Naive thymus-derived CD4-positive, alpha-beta T cell (primary cell): ENCODE data around the gene WDR49. TPM values are rescaled to one million over a fixed set of nuclear protein-coding genes. Genes with fewer than 3 reads are reported as not detected.

ENCODE experiments used
- ATAC-seq: fragments of 150-1000 bp; cut with Tn5 transposase; 2 replicates; pipeline ENCODE4 v1.10.0; 2021; ENCODE audit warnings: mild to moderate bottlenecking, moderate library complexity
- CTCF ChIA-PET: fragments of 350-600 bp; sonication (Branson Sonifier 250); formaldehyde crosslinking; loops from one replicate; lab custom pipeline; 2021; ENCODE audit warnings: antibody characterized with exemption; lab: Charles Lee
- POLR2A ChIA-PET: fragments of 350-600 bp; sonication (Branson Sonifier 250); formaldehyde crosslinking; loops from one replicate; lab custom pipeline; 2021; ENCODE audit warnings: antibody characterized with exemption, inconsistent platforms; lab: Charles Lee
- DNase-seq, 9 donors: peaks; one replicate each; pipeline versions ENCODE4 v3.0.0 to v3.0.0-alpha.2; 2020 to 2022; ENCODE audit warnings: mixed read lengths in 1 of 9
- H3K27ac ChIP-seq: one replicate; pipeline ENCODE4 v1.7.0; 2013; ENCODE audit warnings: mild to moderate bottlenecking, low read depth, low read length, moderate library complexity
- H3K27me3 ChIP-seq, 2 donors: one replicate each; pipeline ENCODE4 v1.7.0; 2013; ENCODE audit warnings: low read length in 2 of 2, mild to moderate bottlenecking in 2 of 2, moderate library complexity in 2 of 2; ENCODE audit not compliant: control insufficient read depth in 2 of 2, insufficient read depth in 2 of 2
- H3K36me3 ChIP-seq, 3 experiments: 1 replicate in 2 of 3; 2 replicates in 1 of 3; pipeline ENCODE4 v1.7.0; 2013; ENCODE audit warnings: low read length in 3 of 3, mild to moderate bottlenecking in 3 of 3, moderate library complexity in 1 of 3; ENCODE audit not compliant: insufficient read depth in 3 of 3, control insufficient read depth in 2 of 3
- H3K4me1 ChIP-seq, 2 donors: one replicate each; pipeline ENCODE4 v1.7.0; 2013; ENCODE audit warnings: low read length in 2 of 2, mild to moderate bottlenecking in 2 of 2, moderate library complexity in 1 of 2; ENCODE audit not compliant: control insufficient read depth in 2 of 2, insufficient read depth in 2 of 2
- H3K4me3 ChIP-seq: 2 replicates; pipeline ENCODE4 v1.7.0; 2013; ENCODE audit warnings: mild to moderate bottlenecking, low read length
- H3K9me3 ChIP-seq, 3 experiments: 1 replicate in 2 of 3; 2 replicates in 1 of 3; pipeline ENCODE4 v1.7.0; 2013; ENCODE audit warnings: low read length in 3 of 3; ENCODE audit not compliant: control insufficient read depth in 2 of 3
- H3K27ac Mint-ChIP-seq, 9 donors: one replicate each; pipeline ENCODE4 v1.8.0; 2020 to 2022; ENCODE audit warnings: mixed read lengths in 9 of 9, mild to moderate bottlenecking in 8 of 9, moderate library complexity in 5 of 9, inconsistent platforms in 2 of 9
- H3K27me3 Mint-ChIP-seq, 5 donors: one replicate each; pipeline ENCODE4 v1.8.0; 2021 to 2022; ENCODE audit warnings: mixed read lengths in 5 of 5, mild to moderate bottlenecking in 1 of 5
- H3K36me3 Mint-ChIP-seq, 5 donors: one replicate each; pipeline ENCODE4 v1.8.0; 2020 to 2022; ENCODE audit warnings: mixed read lengths in 5 of 5, mild to moderate bottlenecking in 3 of 5, inconsistent platforms in 1 of 5
- H3K4me1 Mint-ChIP-seq, 7 donors: one replicate each; pipeline ENCODE4 v1.8.0; 2020 to 2022; ENCODE audit warnings: mixed read lengths in 7 of 7, mild to moderate bottlenecking in 3 of 7, inconsistent platforms in 1 of 7
- H3K4me3 Mint-ChIP-seq, 10 donors: one replicate each; pipeline ENCODE4 v1.8.0; 2020 to 2022; ENCODE audit warnings: mild to moderate bottlenecking in 10 of 10, mixed read lengths in 10 of 10, moderate library complexity in 6 of 10, inconsistent platforms in 2 of 10
- H3K9me3 Mint-ChIP-seq, 11 donors: one replicate each; pipeline ENCODE4 v1.8.0; 2020 to 2022; ENCODE audit warnings: mixed read lengths in 11 of 11, mild to moderate bottlenecking in 4 of 11, inconsistent platforms in 1 of 11, moderate library complexity in 1 of 11
- intact Hi-C, 2 donors: fragments of 100-400 bp; cut with micrococcal nuclease; formaldehyde crosslinking; loops; one replicate each; pipeline ENCODE4 v1.15.1; 2023
- polyA plus RNA-seq, 2 donors: library from polyadenylated mRNA; unstranded; fragments of 300-500 nt; fragmentation: Illumina TruSeq; gene quantifications; one replicate each; pipeline ENCODE4 v1.2.3, GENCODE V29; 2021
- total RNA-seq, 6 experiments: library from RNA in 5 of 6; stranded (reverse) in 5 of 6; gene quantifications; 1 replicate in 5 of 6; 2 replicates in 1 of 6; pipeline ENCODE4 v1.2.3 and lab custom pipeline; 2021 to 2026

Gene WDR49
- total and polyA plus RNA-seq, 7 experiments from 2014 or later, result 0.11 to 2.4 (median 0.29) TPM; not detected in 2

- Mint-ChIP-seq H3K27me3 (peaks cover 0 to 9% (median 0%) of the 10 kb centered on the region in 5 donors), H3K27ac (no peak overlapping the region), H3K36me3 (no peaks in the 10 kb centered on the region), H3K4me1 (no peaks in the 10 kb centered on the region), H3K9me3 (peaks cover 0 to 3% (median 0%) of the 10 kb centered on the region in 11 donors), H3K4me3 (no peak overlapping the region)
- intact Hi-C loops, result no loop called here
- Histone ChIP-seq H3K27ac (no peak overlapping the region), H3K36me3 (no peaks in the 10 kb centered on the region), H3K4me1 (no peaks in the 10 kb centered on the region), H3K9me3 (no peaks in the 10 kb centered on the region), H3K4me3 (no peak overlapping the region), H3K27me3 (no peaks in the 10 kb centered on the region)
- ChIA-PET POLR2A (no interaction called here), CTCF (no interaction called here)
- ATAC-seq (no peak), DNase-seq (no peak)
These were observed 88.3 kb downstream of the WDR49 start for GRCh38 chr3:167565489-167565888.

GRCh38 chr3:167564612-167565011 lies 89.1 kb downstream of the WDR49 start:
- Mint-ChIP-seq H3K27me3 (peaks cover 0 to 5% (median 0%) of the 10 kb centered on the region in 5 donors), H3K27ac (no peak overlapping the region), H3K4me1 (no peaks in the 10 kb centered on the region), H3K4me3 (no peak overlapping the region), H3K9me3 (peaks cover 0 to 3% (median 0%) of the 10 kb centered on the region in 11 donors), H3K36me3 (no peaks in the 10 kb centered on the region)
- Histone ChIP-seq H3K4me3 (no peak overlapping the region), H3K27me3 (no peaks in the 10 kb centered on the region), H3K9me3 (no peaks in the 10 kb centered on the region), H3K27ac (no peak overlapping the region), H3K4me1 (no peaks in the 10 kb centered on the region), H3K36me3 (no peaks in the 10 kb centered on the region)
- CTCF ChIA-PET, result no interaction called here
- DNase-seq, result no peak
- intact Hi-C loops, result no loop called here
- no peak for ATAC-seq
- POLR2A ChIA-PET, result no interaction called here

GRCh38 chr3:167559924-167560323 lies 93.8 kb downstream of the WDR49 start:
- CTCF ChIA-PET, result no interaction called here
- H3K9me3 Mint-ChIP-seq, result no peaks in the 10 kb centered on the region

GRCh38 chr3:167554898-167555297 lies 98.8 kb downstream of the WDR49 start:
- no peaks in the 10 kb centered on the region for H3K27me3 ChIP-seq
- H3K27ac ChIP-seq, result no peak overlapping the region
- Mint-ChIP-seq H3K36me3 (no peaks in the 10 kb centered on the region), H3K27ac (no peak overlapping the region), H3K4me3 (no peak overlapping the region), H3K9me3 (no peaks in the 10 kb centered on the region), H3K27me3 (peaks cover 0 to 11% (median 0%) of the 10 kb centered on the region in 5 donors), H3K4me1 (no peaks in the 10 kb centered on the region)
- no peak overlapping the region for H3K4me3 ChIP-seq
- intact Hi-C loops, result no loop called here
- H3K36me3 ChIP-seq, result no peaks in the 10 kb centered on the region
- ATAC-seq, result no peak
- no peaks in the 10 kb centered on the region for H3K4me1 ChIP-seq
- ChIA-PET POLR2A (no interaction called here), CTCF (no interaction called here)
- no peak for DNase-seq
- H3K9me3 ChIP-seq, result no peaks in the 10 kb centered on the region

More at GRCh38 chr3:167559924-167560323, 93.8 kb downstream of the WDR49 start:
- intact Hi-C loops, result no loop called here
- no peak overlapping the region for H3K27ac Mint-ChIP-seq
- Histone ChIP-seq H3K4me3 (no peak overlapping the region), H3K27me3 (no peaks in the 10 kb centered on the region), H3K9me3 (no peaks in the 10 kb centered on the region), H3K4me1 (no peaks in the 10 kb centered on the region), H3K27ac (no peak overlapping the region), H3K36me3 (no peaks in the 10 kb centered on the region)
- H3K27me3 Mint-ChIP-seq, result peaks cover 0 to 5% (median 0%) of the 10 kb centered on the region in 5 donors
- H3K4me3 Mint-ChIP-seq, result no peak overlapping the region
- H3K36me3 Mint-ChIP-seq, result no peaks in the 10 kb centered on the region
- POLR2A ChIA-PET, result no interaction called here
- no peak for DNase-seq
- no peaks in the 10 kb centered on the region for H3K4me1 Mint-ChIP-seq
- no peak for ATAC-seq

GRCh38 chr3:167538081-167538480 lies 115.7 kb downstream of the WDR49 start:
- peaks cover 0 to 2% (median 0%) of the 10 kb centered on the region in 7 donors for H3K4me1 Mint-ChIP-seq
- H3K27me3 Mint-ChIP-seq, result peaks cover 0 to 7% (median 6%) of the 10 kb centered on the region in 5 donors
- no peak overlapping the region for H3K27ac Mint-ChIP-seq
- Histone ChIP-seq H3K27ac (no peak overlapping the region), H3K27me3 (no peaks in the 10 kb centered on the region), H3K9me3 (peaks cover 0 to 9% (median 0%) of the 10 kb centered on the region in 3 experiments), H3K4me3 (no peak overlapping the region), H3K4me1 (no peaks in the 10 kb centered on the region), H3K36me3 (no peaks in the 10 kb centered on the region)
- H3K9me3 Mint-ChIP-seq, result peaks cover 1 to 40% (median 13%) of the 10 kb centered on the region in 11 donors
- ATAC-seq (no peak), DNase-seq (no peak)
- intact Hi-C loops, result no loop called here
- ChIA-PET CTCF (no interaction called here), POLR2A (no interaction called here)
- H3K36me3 Mint-ChIP-seq, result no peaks in the 10 kb centered on the region
- no peak overlapping the region for H3K4me3 Mint-ChIP-seq

GRCh38 chr3:167521006-167521355 lies 132.8 kb downstream of the WDR49 start:
- Histone ChIP-seq H3K27me3 (no peaks in the 10 kb centered on the region), H3K36me3 (no peaks in the 10 kb centered on the region), H3K9me3 (no peaks in the 10 kb centered on the region), H3K4me3 (no peak overlapping the region), H3K27ac (no peak overlapping the region), H3K4me1 (no peaks in the 10 kb centered on the region)
- H3K4me1 Mint-ChIP-seq, result peaks cover 0 to 3% (median 0%) of the 10 kb centered on the region in 7 donors
- DNase-seq (no peak), ATAC-seq (peak; percentile 42)
- POLR2A ChIA-PET, result no interaction called here
- intact Hi-C loops, result no loop called here
- CTCF ChIA-PET, result no interaction called here
- no peak overlapping the region for H3K4me3 Mint-ChIP-seq
- H3K9me3 Mint-ChIP-seq, result peaks cover 0 to 10% (median 3%) of the 10 kb centered on the region in 11 donors
- H3K27me3 Mint-ChIP-seq, result no peaks in the 10 kb centered on the region
- H3K27ac Mint-ChIP-seq, result no peak overlapping the region
- no peaks in the 10 kb centered on the region for H3K36me3 Mint-ChIP-seq

- Histone ChIP-seq H3K27ac (no peak overlapping the region), H3K9me3 (no peaks in the 10 kb centered on the region), H3K36me3 (no peaks in the 10 kb centered on the region), H3K4me3 (no peak overlapping the region), H3K27me3 (no peaks in the 10 kb centered on the region), H3K4me1 (no peaks in the 10 kb centered on the region)
- ChIA-PET CTCF (no interaction called here), POLR2A (interaction anchor here (0.7 kb wide), 1 partner anchor 10 kb away, joined by 3 read pairs; no protein-coding TSS in a partner anchor)
- Mint-ChIP-seq H3K27me3 (no peaks in the 10 kb centered on the region), H3K9me3 (peaks cover 0 to 13% (median 6%) of the 10 kb centered on the region in 11 donors), H3K4me1 (peaks cover 0 to 3% (median 0%) of the 10 kb centered on the region in 7 donors), H3K36me3 (no peaks in the 10 kb centered on the region), H3K4me3 (no peak overlapping the region), H3K27ac (no peak overlapping the region)
- no peak for DNase-seq
- intact Hi-C loops, result no loop called here
- ATAC-seq, result no peak
These were observed 133.3 kb downstream of the WDR49 start for GRCh38 chr3:167520266-167521005.
